ENCODE data around the gene LPIN2. TPM values are rescaled to one million over a fixed set of nuclear protein-coding genes. Genes with fewer than 3 reads are reported as not detected.

Gene LPIN2
- total RNA-seq, 1 donor from 2014 or later = 44.9 TPM

- H3K9me3 Mint-ChIP-seq = no peaks in the 10 kb centered on the region
- TF ChIP-seq CTCF (IDR thresholded peaks at IDR 0.05; ENCODE audit: unreplicated experiment) = no peak
- peaks cover 8% of the 10 kb centered on the region for H3K36me3 Mint-ChIP-seq
- no peaks in the 10 kb centered on the region for H3K27me3 Mint-ChIP-seq (ENCODE audit: low read depth)
- peaks cover 47% of the 10 kb centered on the region for H3K4me1 Mint-ChIP-seq
- DNase-seq (ENCODE audit: low spot score in 2 of 2, unreplicated experiment in 2 of 2) = no peak
- no peak overlapping the region for H3K27ac Mint-ChIP-seq
- no peak overlapping the region for H3K4me3 Mint-ChIP-seq
Observed at GRCh38 chr18:2969695-2970094, 43.2 kb downstream of the LPIN2 start.

DNA sequence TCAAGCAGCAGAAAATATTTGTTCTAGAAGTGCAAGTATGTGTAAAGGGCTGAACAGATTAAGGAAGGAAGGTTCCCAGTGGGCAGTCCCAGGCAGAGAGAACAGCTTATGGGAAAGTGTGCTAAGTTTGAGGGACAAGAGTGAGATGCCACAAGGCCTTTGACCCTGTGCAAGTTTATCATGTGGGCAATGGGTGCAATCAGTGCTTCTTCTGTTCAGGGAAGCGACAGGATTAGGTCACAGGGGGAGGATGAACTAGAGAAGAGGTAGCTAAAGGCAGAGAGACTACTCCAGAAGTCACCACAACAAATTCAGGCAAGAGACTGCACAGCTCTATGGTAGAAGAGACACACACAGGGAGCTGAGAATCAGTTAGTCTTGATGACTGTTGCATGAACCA is 44.3 kb downstream of the LPIN2 start:
- Mint-ChIP-seq H3K4me3 (no peak overlapping the region), H3K4me1 (peaks cover 50% of the 10 kb centered on the region), H3K27ac (peak overlapping the region; percentile 40), H3K9me3 (no peaks in the 10 kb centered on the region), H3K36me3 (peaks cover 8% of the 10 kb centered on the region), H3K27me3 (ENCODE audit: low read depth) (no peaks in the 10 kb centered on the region)
- TF ChIP-seq CTCF (IDR thresholded peaks at IDR 0.05; ENCODE audit: unreplicated experiment) = no peak
- no peak for DNase-seq (ENCODE audit: low spot score in 2 of 2, unreplicated experiment in 2 of 2)

- peaks cover 52% of the 10 kb centered on the region for H3K4me1 Mint-ChIP-seq
- peak overlapping the region; percentile 76 for H3K27ac Mint-ChIP-seq
- H3K27me3 Mint-ChIP-seq (ENCODE audit: low read depth) = no peaks in the 10 kb centered on the region
- DNase-seq (ENCODE audit: low spot score in 2 of 2, unreplicated experiment in 2 of 2) = no peak
- no peaks in the 10 kb centered on the region for H3K9me3 Mint-ChIP-seq
- H3K4me3 Mint-ChIP-seq = no peak overlapping the region
- peaks cover 8% of the 10 kb centered on the region for H3K36me3 Mint-ChIP-seq
- no peak for TF ChIP-seq CTCF (IDR thresholded peaks at IDR 0.05; ENCODE audit: unreplicated experiment)
Observed at GRCh38 chr18:2967820-2968219, 45.1 kb downstream of the LPIN2 start.

DNA sequence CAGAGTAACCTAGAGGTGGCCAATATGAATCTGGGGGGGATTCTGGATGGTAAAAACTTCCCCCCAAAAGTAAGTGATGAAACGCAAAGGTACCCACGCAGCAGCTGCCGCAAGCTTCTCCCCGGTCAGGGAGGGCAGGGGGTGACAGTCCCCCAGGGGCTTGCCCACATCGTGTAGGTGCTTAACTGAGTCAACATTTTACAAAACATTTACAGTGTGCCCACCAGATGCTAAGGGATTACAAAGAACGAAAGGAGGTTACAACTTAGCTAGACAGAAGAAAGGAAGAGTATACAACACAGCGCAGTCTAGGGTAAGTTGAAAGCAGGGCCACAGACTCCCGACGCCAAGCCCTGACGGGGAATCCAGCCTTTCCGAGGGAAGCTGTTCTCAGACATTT is 45.6 kb downstream of the LPIN2 start:
- Mint-ChIP-seq H3K4me3 (no peak overlapping the region), H3K36me3 (peaks cover 8% of the 10 kb centered on the region), H3K4me1 (peaks cover 48% of the 10 kb centered on the region), H3K9me3 (no peaks in the 10 kb centered on the region), H3K27me3 (ENCODE audit: low read depth) (no peaks in the 10 kb centered on the region), H3K27ac (peak overlapping the region; percentile 27)
- no peak for TF ChIP-seq CTCF (IDR thresholded peaks at IDR 0.05; ENCODE audit: unreplicated experiment)
- no peak for DNase-seq (ENCODE audit: low spot score in 2 of 2, unreplicated experiment in 2 of 2)

- Mint-ChIP-seq H3K4me1 (peaks cover 46% of the 10 kb centered on the region), H3K9me3 (no peaks in the 10 kb centered on the region), H3K27ac (no peak overlapping the region), H3K4me3 (no peak overlapping the region), H3K27me3 (ENCODE audit: low read depth) (no peaks in the 10 kb centered on the region), H3K36me3 (peaks cover 8% of the 10 kb centered on the region)
- DNase-seq (ENCODE audit: low spot score in 2 of 2, unreplicated experiment in 2 of 2) = no peak
- TF ChIP-seq CTCF (IDR thresholded peaks at IDR 0.05; ENCODE audit: unreplicated experiment) = no peak
Observed at GRCh38 chr18:2966560-2966959, 46.4 kb downstream of the LPIN2 start.

- Mint-ChIP-seq H3K4me3 (no peak overlapping the region), H3K27me3 (ENCODE audit: low read depth) (no peaks in the 10 kb centered on the region), H3K9me3 (no peaks in the 10 kb centered on the region), H3K36me3 (peaks cover 3% of the 10 kb centered on the region), H3K27ac (no peak overlapping the region), H3K4me1 (peaks cover 46% of the 10 kb centered on the region)
- TF ChIP-seq CTCF (IDR thresholded peaks at IDR 0.05; ENCODE audit: unreplicated experiment) = no peak
- DNase-seq (ENCODE audit: low spot score in 2 of 2, unreplicated experiment in 2 of 2) = no peak
Observed at GRCh38 chr18:2965797-2966196, 47.1 kb downstream of the LPIN2 start.
